IMR-90 (cell line): ENCODE measurements around the gene PGM2. TPM values are rescaled to one million over a fixed set of nuclear protein-coding genes. Genes with fewer than 3 reads are reported as not detected.
A peak's percentile ranks its signal among the peaks of the same experiment; 100 is the strongest.

Experiments used
- ATAC-seq: fragments of 200-7000 bp; cut with Tn5 transposase; 2 replicates; pipeline ENCODE4 v1.9.1; 2020; ENCODE audit warnings: low read depth, mild to moderate bottlenecking, moderate library complexity
- BruUV-seq: library from RNA; stranded (reverse); fragments of 400-500 nt; replicated peaks from 2 replicates; lab custom pipeline; 2021; lab: Mats Ljungman, UMichigan
- CTCF ChIA-PET: fragments of 300-600 bp; formaldehyde crosslinking; extraction: SDS; loops from one replicate; lab custom pipeline; 2021; ENCODE audit warnings: antibody characterized with exemption; lab: Yijun Ruan, JAX
- POLR2A ChIA-PET: fragments of 300-600 bp; sonication (Branson Sonifier 250); formaldehyde crosslinking; loops from one replicate; lab custom pipeline; 2022; ENCODE audit warnings: antibody characterized with exemption; ENCODE audit not compliant: unreplicated experiment; lab: Charles Lee
- DNase-seq: peaks from one replicate; pipeline ENCODE4 v3.0.0; 2013
- H2AFZ ChIP-seq: replicated peaks from 2 replicates; pipeline ENCODE3; 2013; ENCODE audit warnings: low read length, mild to moderate bottlenecking; ENCODE audit not compliant: poor library complexity
- H2AK5ac ChIP-seq: 2 replicates; pipeline ENCODE4 v1.6.1; 2013; ENCODE audit warnings: low read depth, low read length, inconsistent platforms
- H2AK9ac ChIP-seq: replicated peaks from 2 replicates; pipeline ENCODE3; 2013; ENCODE audit warnings: mild to moderate bottlenecking, low read depth, low read length, moderate library complexity; ENCODE audit not compliant: poor library complexity
- H2BK120ac ChIP-seq: 2 replicates; pipeline ENCODE4 v1.6.1; 2013; ENCODE audit warnings: low read depth, low read length, inconsistent platforms
- H2BK15ac ChIP-seq: 3 replicates; pipeline ENCODE4 v1.6.1; 2013; ENCODE audit warnings: low read depth, low read length, inconsistent platforms
- H2BK20ac ChIP-seq: 2 replicates; pipeline ENCODE4 v1.6.1; 2013; ENCODE audit warnings: low read depth, mild to moderate bottlenecking, inconsistent platforms, low read length, moderate library complexity
- H2BK5ac ChIP-seq: 2 replicates; pipeline ENCODE4 v1.6.1; 2013; ENCODE audit warnings: mild to moderate bottlenecking, low read depth, low read length, inconsistent platforms; ENCODE audit not compliant: poor library complexity, severe bottlenecking
- H3K14ac ChIP-seq: replicated peaks from 2 replicates; pipeline ENCODE4 v1.6.1; 2013; ENCODE audit warnings: low read depth, low read length, inconsistent platforms
- H3K18ac ChIP-seq: 2 replicates; pipeline ENCODE4 v1.6.1; 2013; ENCODE audit warnings: low read depth, low read length, control low read depth
- H3K23ac ChIP-seq: 2 replicates; pipeline ENCODE4 v1.6.1; 2013; ENCODE audit warnings: low read depth, low read length, inconsistent platforms
- H3K27ac ChIP-seq: 2 replicates; pipeline ENCODE4 v1.5.1; 2013; ENCODE audit warnings: mild to moderate bottlenecking, control low read depth, low read length; ENCODE audit not compliant: insufficient read depth
- H3K27me3 ChIP-seq: 2 replicates; pipeline ENCODE4 v1.6.1; 2013; ENCODE audit warnings: low read length; ENCODE audit not compliant: control insufficient read depth, insufficient read depth
- H3K36me3 ChIP-seq: 2 replicates; pipeline ENCODE4 v1.6.1; 2013; ENCODE audit warnings: low read length, mixed read lengths; ENCODE audit not compliant: control insufficient read depth, insufficient read depth
- H3K4ac ChIP-seq: 2 replicates; pipeline ENCODE4 v1.6.1; 2013; ENCODE audit warnings: low read depth, low read length, inconsistent platforms
- H3K4me1 ChIP-seq: 2 replicates; pipeline ENCODE4 v1.6.1; 2013; ENCODE audit warnings: low read length, mixed read lengths; ENCODE audit not compliant: control insufficient read depth, insufficient read depth
- H3K4me2 ChIP-seq: 2 replicates; pipeline ENCODE4 v1.6.1; 2013; ENCODE audit warnings: low read depth, mild to moderate bottlenecking, control low read depth, low read length, moderate library complexity
- H3K4me3 ChIP-seq: 2 replicates; pipeline ENCODE4 v1.5.1; 2013; ENCODE audit warnings: low read depth, mild to moderate bottlenecking, control low read depth, low read length, moderate library complexity; ENCODE audit not compliant: insufficient read depth
- H3K56ac ChIP-seq: 2 replicates; pipeline ENCODE4 v1.6.1; 2013; ENCODE audit warnings: low read length, inconsistent platforms; ENCODE audit not compliant: insufficient read depth; ENCODE audit errors: extremely low read depth
- H3K79me1 ChIP-seq, 2 experiments: 2 replicates each; pipeline ENCODE4 v1.6.1; 2013; ENCODE audit warnings: low read length in 2 of 2, inconsistent platforms in 1 of 2, low read depth in 1 of 2
- H3K9ac ChIP-seq: 2 replicates; pipeline ENCODE4 v1.6.1; 2013; ENCODE audit warnings: low read depth, low read length, control low read depth
- H3K9me1 ChIP-seq: 2 replicates; pipeline ENCODE4 v1.6.1; 2013; ENCODE audit warnings: low read length, inconsistent platforms; ENCODE audit not compliant: insufficient read depth
- H3K9me3 ChIP-seq: 2 replicates; pipeline ENCODE4 v1.6.1; 2013; ENCODE audit warnings: low read length; ENCODE audit not compliant: control insufficient read depth, insufficient read depth
- H4K20me1 ChIP-seq: 2 replicates; pipeline ENCODE4 v1.6.1; 2013; ENCODE audit warnings: low read length, inconsistent platforms; ENCODE audit not compliant: insufficient read depth
- H4K5ac ChIP-seq: 2 replicates; pipeline ENCODE4 v1.6.1; 2013; ENCODE audit warnings: mild to moderate bottlenecking, low read depth, low read length, control low read depth
- H4K8ac ChIP-seq, 2 experiments: 2 replicates each; pipeline ENCODE4 v1.6.1; 2013; ENCODE audit warnings: low read depth in 2 of 2, low read length in 2 of 2, control low read depth in 1 of 2, inconsistent platforms in 1 of 2
- H4K91ac ChIP-seq: 2 replicates; pipeline ENCODE4 v1.6.1; 2013; ENCODE audit warnings: low read depth, low read length, inconsistent platforms; ENCODE audit not compliant: insufficient read depth
- CHD1 ChIP-seq: IDR thresholded peaks from 2 replicates; pipeline ENCODE4 v1.6.1; 2012; ENCODE audit warnings: low read depth, low read length, improper control_type of control experiment
- MAFK ChIP-seq: IDR thresholded peaks from 2 replicates; pipeline ENCODE4 v1.6.1; 2012; ENCODE audit warnings: low read depth, low read length, improper control_type of control experiment
- RCOR1 ChIP-seq: IDR thresholded peaks from 2 replicates; pipeline ENCODE4 v1.6.1; 2012; ENCODE audit warnings: mild to moderate bottlenecking, low read length, improper control_type of control experiment; ENCODE audit not compliant: insufficient replicate concordance
- SMC3 ChIP-seq: fragments of 150-350 bp; IDR thresholded peaks from 2 replicates; pipeline ENCODE4 v1.6.1; 2016; ENCODE audit warnings: low read depth, mild to moderate bottlenecking, antibody characterized with exemption, low read length, moderate library complexity
- whole genome bisulfite sequencing, 2 experiments: methylation state at CpG; one replicate each; pipeline versions ENCODE4 v1.1.5 to v1.1.7; 2013; ENCODE audit warnings: missing lambda C conversion rate in 2 of 2; ENCODE audit not compliant: insufficient read length in 1 of 2; ENCODE audit errors: extremely low coverage in 2 of 2; 5-methylcytosine and 5-hydroxymethylcytosine counted together
- dilution Hi-C: fragments of 300-500 bp; cut with HindIII; formaldehyde crosslinking; loops from one replicate; pipeline ENCODE4 v1.14.3; 2018; ENCODE audit warnings: low sequenced_read_pairs; ENCODE audit not compliant: unreplicated experiment
- in situ Hi-C: fragments of 300-500 bp; cut with MboI; formaldehyde crosslinking; loops from 3 replicates; pipeline ENCODE4 v1.14.3; 2019; ENCODE audit warnings: low sequenced_read_pairs, inconsistent platforms, mixed read lengths
- intact Hi-C: fragments of 100-400 bp; cut with micrococcal nuclease; formaldehyde crosslinking; loops from 2 replicates; pipeline ENCODE4 v1.10.0; 2022
- polyA plus RNA-seq, 3 experiments: library from polyadenylated mRNA; depleted of rRNA; stranded (reverse); fragments of >200 nt; gene quantifications; 2 replicates each; pipeline ENCODE4 v1.2.3, GENCODE V29; 2012; ENCODE audit warnings: low replicate concordance in 1 of 3
- total RNA-seq: library from RNA; depleted of rRNA; stranded (reverse); fragments of >200 nt; gene quantifications from 2 replicates; pipeline ENCODE4 v1.2.3, GENCODE V29; 2012
- TF ChIP-seq, protein P1 (sequence below): fragments of 150-350 bp; IDR thresholded peaks from 2 replicates; pipeline ENCODE4 v1.6.1; 2016; ENCODE audit warnings: low read depth, mild to moderate bottlenecking, low read length, moderate library complexity, borderline replicate concordance

Gene PGM2
- total and polyA plus RNA-seq, 2 of the 4 experiments (the other 2 are of a cell fraction), result 18.7 to 26.2 TPM

DNA sequence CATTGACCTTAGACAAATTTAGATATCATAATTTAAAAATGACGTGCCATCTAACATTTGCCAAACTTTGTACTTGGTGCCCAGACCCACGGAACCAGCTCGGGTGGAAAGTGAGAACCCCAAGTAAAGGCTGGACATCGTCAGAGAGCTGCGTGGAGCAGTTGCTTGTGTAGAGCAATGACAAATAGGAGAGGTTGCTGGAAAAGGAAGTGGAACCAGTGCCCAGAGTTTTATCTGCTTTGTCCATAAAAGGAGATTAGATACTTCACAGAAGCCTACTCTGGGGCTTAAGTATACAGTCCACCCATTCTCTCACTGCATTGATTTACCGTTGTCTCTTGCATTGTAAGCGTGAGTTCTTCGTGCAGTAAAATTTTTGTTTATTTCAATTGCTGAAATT lies 59.0 kb downstream of the PGM2 start:
- in situ Hi-C loops, result no loop called here

More for the DNA sequence above, 59.0 kb downstream of the PGM2 start:
- TF ChIP-seq MAFK (no peak), CHD1 (no peak), RCOR1 (no peak), SMC3 (no peak)
- TF ChIP-seq, protein P1, sequence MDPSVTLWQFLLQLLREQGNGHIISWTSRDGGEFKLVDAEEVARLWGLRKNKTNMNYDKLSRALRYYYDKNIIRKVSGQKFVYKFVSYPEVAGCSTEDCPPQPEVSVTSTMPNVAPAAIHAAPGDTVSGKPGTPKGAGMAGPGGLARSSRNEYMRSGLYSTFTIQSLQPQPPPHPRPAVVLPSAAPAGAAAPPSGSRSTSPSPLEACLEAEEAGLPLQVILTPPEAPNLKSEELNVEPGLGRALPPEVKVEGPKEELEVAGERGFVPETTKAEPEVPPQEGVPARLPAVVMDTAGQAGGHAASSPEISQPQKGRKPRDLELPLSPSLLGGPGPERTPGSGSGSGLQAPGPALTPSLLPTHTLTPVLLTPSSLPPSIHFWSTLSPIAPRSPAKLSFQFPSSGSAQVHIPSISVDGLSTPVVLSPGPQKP, result no peak
- Histone ChIP-seq H3K4ac (no peak overlapping the region), H3K79me1 (no peaks in the 10 kb centered on the region), H3K56ac (no peak overlapping the region), H4K5ac (no peak overlapping the region), H4K8ac (0 out of 4 replicates have a peak overlapping the region, but pooled peaks of 1 of the 2 experiments have one; percentile 57), H2AK9ac (no peak overlapping the region), H2BK120ac (no peak overlapping the region), H3K14ac (no peak overlapping the region), H2AK5ac (no peak overlapping the region), H3K27me3 (peaks cover 30% of the 10 kb centered on the region), H3K4me3 (no peak overlapping the region), H2BK15ac (no peak overlapping the region), H4K91ac (no peak overlapping the region), H4K20me1 (no peaks in the 10 kb centered on the region; the same call in 1 of the 2 replicates), H3K9me3 (no peaks in the 10 kb centered on the region), H3K27ac (no peak overlapping the region), H2BK20ac (no peak overlapping the region), H3K36me3 (no peaks in the 10 kb centered on the region), H3K9ac (no peak overlapping the region), H3K23ac (no peak overlapping the region), H3K9me1 (no peaks in the 10 kb centered on the region), H2AFZ (no peak overlapping the region), H3K4me2 (peak overlapping the region; percentile 57; the same call in 1 of the 2 replicates), H3K4me1 (no peaks in the 10 kb centered on the region; the same call in 1 of the 2 replicates), H3K18ac (no peak overlapping the region), H2BK5ac (no peak overlapping the region)
- BruUV-seq, result no TSS peak
- CTCF ChIA-PET, result interaction anchor here (0.9 kb wide), 1 partner anchor 9 kb away, joined by 3 read pairs; no protein-coding TSS in a partner anchor
- DNase-seq, result peak; percentile 43
- POLR2A ChIA-PET, result no interaction called here
- intact Hi-C loops, result no loop called here
- ATAC-seq, result peak; percentile 63
- no CpG with 5 or more reads among the region's 8 CpGs for WGBS, 2 experiments
- dilution Hi-C loops, result no loop called here
